Transverse colon (tissue), 4 donors: ENCODE results near the gene TAS2R13. TPM values are rescaled to one million over a fixed set of nuclear protein-coding genes. Genes with fewer than 3 reads are reported as not detected.

Experiments used
- DNase-seq: peaks from one replicate; pipeline ENCODE4 v3.0.0-alpha.2; 2019
- H3K27ac ChIP-seq, 4 donors: fragments of 200-600 bp; sonication (generic); 2 replicates each; pipeline ENCODE4 v1.5.1; 2016 to 2018; ENCODE audit warnings: inconsistent platforms in 4 of 4
- H3K27me3 ChIP-seq: fragments of 200-600 bp; sonication (generic); 2 replicates; pipeline ENCODE4 v1.5.1; 2017; ENCODE audit warnings: inconsistent platforms
- H3K36me3 ChIP-seq, 4 donors: fragments of 200-600 bp; sonication (generic); 2 replicates each; pipeline ENCODE4 v1.5.1; 2017 to 2019; ENCODE audit warnings: inconsistent platforms in 4 of 4
- H3K4me1 ChIP-seq, 4 donors: fragments of 200-600 bp; sonication (generic); 2 replicates each; pipeline ENCODE4 v1.5.1; 2017 to 2020; ENCODE audit warnings: inconsistent platforms in 4 of 4
- H3K4me3 ChIP-seq, 4 donors: fragments of 200-600 bp; sonication (generic); 1 replicate in 1 of 4; 2 replicates in 3 of 4; pipeline versions ENCODE4 v1.5.1 to v1.6.1; 2017 to 2019; ENCODE audit warnings: inconsistent platforms in 4 of 4
- H3K9me3 ChIP-seq, 2 donors: fragments of 200-600 bp; sonication (generic); 2 replicates each; pipeline ENCODE4 v1.5.1; 2017 to 2019; ENCODE audit warnings: inconsistent platforms in 2 of 2
- EP300 ChIP-seq: sonication (generic); formaldehyde crosslinking; IDR thresholded peaks from one replicate; pipeline ENCODE4 v1.6.1; 2017; ENCODE audit warnings: antibody characterized with exemption, low read depth
- POLR2A ChIP-seq: fragments of 450-650 bp; IDR thresholded peaks from one replicate; pipeline ENCODE4 v1.6.1; 2016; ENCODE audit warnings: antibody characterized with exemption, mild to moderate bottlenecking, moderate library complexity
- POLR2AphosphoS5 ChIP-seq, 3 donors: sonication (generic); formaldehyde crosslinking; IDR thresholded peaks; one replicate each; pipeline ENCODE4 v1.6.1; 2016; ENCODE audit warnings: antibody characterized with exemption in 3 of 3
- WGBS, 2 donors: methylation state at CpG; one replicate each; pipeline ENCODE4 v1.1.5; 2018; ENCODE audit warnings: low coverage in 1 of 2; 5-methylcytosine and 5-hydroxymethylcytosine counted together
- in situ Hi-C, 4 donors: fragments of 200-750 bp; cut with MboI; loops; one replicate each; pipeline versions ENCODE4 v1.15.0 to v1.15.1; 2017; ENCODE audit warnings: low sequenced_read_pairs in 3 of 4, low pct_ligation_motif_present in 1 of 4, low pct_unique_long_range_greater_than_20kb in 1 of 4
- intact Hi-C: fragments of 100-400 bp; cut with DNase I; formaldehyde crosslinking; loops from one replicate; pipeline ENCODE4 v1.15.1; 2023; ENCODE audit warnings: low total_unique reads
- total RNA-seq, 4 donors: library from RNA; depleted of rRNA; stranded (reverse); fragments of >200 nt; gene quantifications; one replicate each; pipeline ENCODE4 v1.1.0, GENCODE V29; 2016
- TF ChIP-seq, protein P1 (sequence below), 5 experiments: fragments of 200-600 bp in 3 of 5; fragments of 450-650 bp in 2 of 5; sonication (generic) in 3 of 5; IDR thresholded peaks; 1 replicate in 2 of 5; 2 replicates in 3 of 5; pipeline ENCODE4 v1.5.1; 2016 to 2017; ENCODE audit warnings: antibody characterized with exemption in 5 of 5, inconsistent platforms in 3 of 5, mild to moderate bottlenecking in 2 of 5, moderate library complexity in 1 of 5

Gene TAS2R13
- total RNA-seq, 4 donors from 2014 or later: 1.5 to 6.2 TPM; not detected in 2

DNA sequence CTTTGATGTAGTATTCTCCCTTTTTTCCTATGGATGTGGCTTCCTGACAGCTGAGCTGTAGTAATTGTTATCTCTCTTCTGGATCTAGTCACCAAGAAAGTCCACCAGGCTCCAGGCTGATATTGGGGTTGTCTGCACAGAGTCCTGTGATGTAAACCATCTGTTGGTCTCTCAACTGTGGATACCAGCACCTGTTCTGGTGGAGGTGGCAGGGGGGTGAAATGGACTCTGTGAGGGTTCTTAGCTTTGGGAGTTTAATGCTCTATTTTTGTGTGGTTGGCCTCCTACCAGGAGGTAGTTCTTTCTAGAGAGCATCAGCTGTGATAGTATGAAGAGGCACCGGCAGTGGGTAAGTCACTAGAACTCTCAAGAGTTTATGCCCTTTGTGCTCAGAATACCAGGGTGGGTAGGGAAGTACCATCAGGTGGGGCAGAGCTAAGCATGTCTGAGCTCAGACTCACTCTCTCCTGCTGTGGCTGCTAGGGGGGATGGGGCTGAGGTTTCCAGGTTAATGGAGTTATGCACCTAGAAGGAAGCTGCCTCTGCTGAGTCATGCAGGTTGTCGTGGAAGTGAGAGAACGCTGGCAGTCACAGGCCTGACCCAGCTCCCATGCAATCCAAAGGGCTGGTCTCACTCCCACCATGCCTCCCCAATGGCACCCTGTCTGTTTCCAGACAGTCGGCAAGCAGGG lies 32.7 kb upstream of the TAS2R13 start:
- TF ChIP-seq POLR2A (no peak), EP300 (no peak)
- TF ChIP-seq, protein P1, sequence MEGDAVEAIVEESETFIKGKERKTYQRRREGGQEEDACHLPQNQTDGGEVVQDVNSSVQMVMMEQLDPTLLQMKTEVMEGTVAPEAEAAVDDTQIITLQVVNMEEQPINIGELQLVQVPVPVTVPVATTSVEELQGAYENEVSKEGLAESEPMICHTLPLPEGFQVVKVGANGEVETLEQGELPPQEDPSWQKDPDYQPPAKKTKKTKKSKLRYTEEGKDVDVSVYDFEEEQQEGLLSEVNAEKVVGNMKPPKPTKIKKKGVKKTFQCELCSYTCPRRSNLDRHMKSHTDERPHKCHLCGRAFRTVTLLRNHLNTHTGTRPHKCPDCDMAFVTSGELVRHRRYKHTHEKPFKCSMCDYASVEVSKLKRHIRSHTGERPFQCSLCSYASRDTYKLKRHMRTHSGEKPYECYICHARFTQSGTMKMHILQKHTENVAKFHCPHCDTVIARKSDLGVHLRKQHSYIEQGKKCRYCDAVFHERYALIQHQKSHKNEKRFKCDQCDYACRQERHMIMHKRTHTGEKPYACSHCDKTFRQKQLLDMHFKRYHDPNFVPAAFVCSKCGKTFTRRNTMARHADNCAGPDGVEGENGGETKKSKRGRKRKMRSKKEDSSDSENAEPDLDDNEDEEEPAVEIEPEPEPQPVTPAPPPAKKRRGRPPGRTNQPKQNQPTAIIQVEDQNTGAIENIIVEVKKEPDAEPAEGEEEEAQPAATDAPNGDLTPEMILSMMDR (IDR thresholded peaks at IDR 0.05): no peak
- no peak for DNase-seq
- WGBS, 2 donors: 90% methylated on average over 4 of the region's 4 CpGs; no CpG with 5 or more reads in 1 of the 2 donors
- Histone ChIP-seq H3K4me3 (no peak overlapping the region), H3K4me1 (no peaks in the 10 kb centered on the region), H3K36me3 (no peaks in the 10 kb centered on the region), H3K9me3 (peaks cover 0 to 7% of the 10 kb centered on the region in 2 donors), H3K27me3 (no peaks in the 10 kb centered on the region), H3K27ac (no peak overlapping the region)
- in situ Hi-C loops: no loop called here
- intact Hi-C loops: no loop called here

DNA sequence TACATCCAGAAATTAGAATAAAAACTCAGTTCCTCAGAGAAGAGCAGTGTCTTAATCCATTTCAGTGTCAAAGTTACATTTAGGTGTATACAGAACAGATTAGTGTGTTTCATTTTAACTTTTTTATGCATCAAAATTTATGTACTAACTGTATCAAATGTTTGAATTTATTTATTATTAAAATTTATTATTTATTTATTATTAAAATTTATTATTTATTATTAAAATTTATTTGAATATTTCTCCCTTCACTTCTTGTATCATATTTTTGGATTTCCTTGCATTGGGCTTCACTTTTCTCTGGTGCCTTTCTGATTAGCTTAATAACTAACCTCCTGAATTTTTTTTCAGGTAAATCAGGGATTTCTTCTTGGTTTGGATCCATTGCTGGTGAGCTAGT lies 32.0 kb upstream of the TAS2R13 start:
- Histone ChIP-seq H3K9me3 (peaks cover 0 to under 1% of the 10 kb centered on the region in 2 donors), H3K27me3 (no peaks in the 10 kb centered on the region), H3K4me3 (no peak overlapping the region), H3K4me1 (no peaks in the 10 kb centered on the region), H3K27ac (no peak overlapping the region), H3K36me3 (no peaks in the 10 kb centered on the region)
- in situ Hi-C loops (no loop called here), intact Hi-C loops (no loop called here)
- no peak for DNase-seq
- no peak for TF ChIP-seq POLR2AphosphoS5 (IDR thresholded peaks at IDR 0.05)
- no peak for TF ChIP-seq POLR2A
- TF ChIP-seq, protein P1 (IDR thresholded peaks at IDR 0.05): no peak
- no peak for TF ChIP-seq EP300

DNA sequence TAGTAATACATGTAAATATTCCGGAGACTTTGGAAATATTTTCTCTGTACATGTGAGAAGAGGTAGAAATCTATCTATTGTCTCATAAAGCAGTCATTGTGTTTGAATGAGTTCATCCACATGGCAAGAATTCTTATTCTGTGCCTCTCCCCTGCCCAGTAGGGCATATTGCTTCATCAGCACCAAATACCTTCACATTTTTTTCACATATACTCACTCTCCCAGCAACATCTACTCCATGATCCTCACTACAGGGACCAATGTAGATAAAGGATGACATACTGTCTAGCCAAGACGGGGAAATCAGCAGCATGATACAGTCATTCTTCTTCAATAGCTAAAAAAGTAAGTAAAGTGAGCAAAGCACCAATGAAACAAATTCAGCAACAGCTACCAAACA lies 31.0 kb upstream of the TAS2R13 start:
- H3K9me3 ChIP-seq: no peaks in the 10 kb centered on the region
- 76 to 84% methylated on average over 2 of the region's 2 CpGs for WGBS, 2 donors
- no peak for TF ChIP-seq POLR2AphosphoS5 (IDR thresholded peaks at IDR 0.05)
- TF ChIP-seq, protein P1 (IDR thresholded peaks at IDR 0.05): no peak
- TF ChIP-seq EP300: no peak
- no peak for TF ChIP-seq POLR2A
- H3K27me3 ChIP-seq: no peaks in the 10 kb centered on the region
- H3K36me3 ChIP-seq: no peaks in the 10 kb centered on the region
- DNase-seq: no peak
- H3K4me3 ChIP-seq: no peak overlapping the region
- H3K4me1 ChIP-seq: no peaks in the 10 kb centered on the region
- H3K27ac ChIP-seq: no peak overlapping the region
- in situ Hi-C loops (no loop called here), intact Hi-C loops (no loop called here)

GRCh38 chr12:10939163-10939562 lies 29.8 kb upstream of the TAS2R13 start, which contains the start of gene TAS2R14:
Gene TAS2R14 (minus strand): TSS chr12:10939263. CDS start chr12:10939207, 56 bp downstream.
- WGBS, 2 donors: 73 to 100% methylated on average over 1 of the region's 1 CpG
- in situ Hi-C loops: no loop called here
- no peak for TF ChIP-seq POLR2AphosphoS5 (IDR thresholded peaks at IDR 0.05)
- TF ChIP-seq EP300: no peak
- no peak for TF ChIP-seq POLR2A
- TF ChIP-seq, protein P1 (IDR thresholded peaks at IDR 0.05): no peak

More at GRCh38 chr12:10939163-10939562, 29.8 kb upstream of the TAS2R13 start, which contains the start of gene TAS2R14:
- intact Hi-C loops: no loop called here
- Histone ChIP-seq H3K4me3 (no peak within 1 kb of the TSS), H3K4me1 (no peaks in the 10 kb centered on the region), H3K27me3 (no peaks in the 10 kb centered on the region), H3K27ac (no peak within 1 kb of the TSS), H3K9me3 (no peaks in the 10 kb centered on the region), H3K36me3 (no peaks in the 10 kb centered on the region)
- no peak for DNase-seq
